Epithelial cell of proximal tubule (primary cell): ENCODE data around the gene SH3TC2. TPM values are rescaled to one million over a fixed set of nuclear protein-coding genes. Genes with fewer than 3 reads are reported as not detected.

Experiments
- DNase-seq: peaks from one replicate; pipeline ENCODE4 v3.0.0-alpha.2; 2011; ENCODE audit warnings: low read depth
- H3K4me3 ChIP-seq: 2 replicates; pipeline ENCODE4 v1.5.1; 2011; ENCODE audit warnings: low read depth, mild to moderate bottlenecking, low read length
- total RNA-seq: library from RNA; depleted of rRNA; stranded (reverse); fragments of >200 nt; gene quantifications from 2 replicates; pipeline ENCODE4 v1.2.3, GENCODE V29; 2015
- TF ChIP-seq, protein P1 (sequence below): conservative IDR thresholded peaks from 2 replicates; pipeline ENCODE4 v1.5.1; 2012; ENCODE audit warnings: low read depth, mild to moderate bottlenecking, low read length

SH3TC2 gene
- total RNA-seq, 1 donor from 2014 or later, result 2.7 TPM

DNA sequence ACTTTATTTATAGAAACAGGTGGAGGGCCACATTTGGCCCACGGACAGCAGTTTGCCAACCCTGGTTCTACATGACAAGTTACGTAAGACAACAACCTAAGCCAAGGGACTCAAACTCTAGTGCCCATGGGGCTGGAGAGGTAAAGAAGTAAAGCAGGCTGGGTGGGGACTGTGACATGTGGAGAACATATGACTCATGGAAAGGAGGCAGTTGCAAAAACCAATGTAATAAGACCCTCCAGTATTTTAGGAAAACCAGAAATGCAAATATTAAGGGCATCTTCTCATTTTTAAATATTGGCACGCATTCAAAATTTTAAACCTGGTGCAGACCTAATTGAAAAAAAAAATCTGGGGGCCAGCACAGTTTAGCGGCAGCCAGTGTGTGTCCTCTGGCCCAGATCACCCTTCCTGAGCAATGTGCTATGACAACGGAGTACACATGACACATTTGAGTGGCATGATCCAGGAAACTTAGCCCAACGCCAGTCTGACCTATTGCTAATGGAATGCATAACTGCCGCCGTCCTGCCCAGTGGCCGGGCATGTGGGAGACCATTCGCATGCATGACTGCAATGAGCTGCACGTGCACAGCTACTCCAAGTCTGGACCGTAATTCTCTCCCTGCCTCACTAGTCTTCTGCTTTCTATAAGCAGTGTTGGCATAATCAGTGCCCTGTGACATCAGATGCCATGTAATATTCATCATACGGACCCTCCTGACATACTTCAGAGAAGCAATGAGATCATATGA lies 97.2 kb downstream of the SH3TC2 start:
- DNase-seq, result peak; percentile 98
- TF ChIP-seq, protein P1, sequence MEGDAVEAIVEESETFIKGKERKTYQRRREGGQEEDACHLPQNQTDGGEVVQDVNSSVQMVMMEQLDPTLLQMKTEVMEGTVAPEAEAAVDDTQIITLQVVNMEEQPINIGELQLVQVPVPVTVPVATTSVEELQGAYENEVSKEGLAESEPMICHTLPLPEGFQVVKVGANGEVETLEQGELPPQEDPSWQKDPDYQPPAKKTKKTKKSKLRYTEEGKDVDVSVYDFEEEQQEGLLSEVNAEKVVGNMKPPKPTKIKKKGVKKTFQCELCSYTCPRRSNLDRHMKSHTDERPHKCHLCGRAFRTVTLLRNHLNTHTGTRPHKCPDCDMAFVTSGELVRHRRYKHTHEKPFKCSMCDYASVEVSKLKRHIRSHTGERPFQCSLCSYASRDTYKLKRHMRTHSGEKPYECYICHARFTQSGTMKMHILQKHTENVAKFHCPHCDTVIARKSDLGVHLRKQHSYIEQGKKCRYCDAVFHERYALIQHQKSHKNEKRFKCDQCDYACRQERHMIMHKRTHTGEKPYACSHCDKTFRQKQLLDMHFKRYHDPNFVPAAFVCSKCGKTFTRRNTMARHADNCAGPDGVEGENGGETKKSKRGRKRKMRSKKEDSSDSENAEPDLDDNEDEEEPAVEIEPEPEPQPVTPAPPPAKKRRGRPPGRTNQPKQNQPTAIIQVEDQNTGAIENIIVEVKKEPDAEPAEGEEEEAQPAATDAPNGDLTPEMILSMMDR, result no peak
- H3K4me3 ChIP-seq, result no peak overlapping the region

DNA sequence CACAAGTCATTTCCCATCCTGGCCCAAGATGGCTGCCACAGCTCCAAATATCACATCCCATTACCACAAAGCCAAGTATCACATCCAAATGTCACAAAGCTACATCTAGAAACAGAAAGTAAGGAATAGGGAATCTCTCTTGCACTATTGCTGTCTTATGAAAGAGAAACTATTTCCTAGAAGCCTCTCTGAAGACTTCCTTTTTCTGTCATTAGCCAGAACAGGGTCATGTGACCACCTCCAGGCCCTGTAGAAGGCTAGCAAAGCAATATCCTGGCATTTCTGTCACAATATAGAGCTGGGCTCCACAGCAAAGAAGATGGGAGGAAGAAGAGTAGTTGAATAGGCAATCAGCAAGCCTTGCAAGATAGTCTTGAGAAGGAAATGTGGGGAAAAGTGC lies 99.2 kb downstream of the SH3TC2 start:
- no peak for DNase-seq
- TF ChIP-seq, protein P1, result no peak
- H3K4me3 ChIP-seq, result no peak overlapping the region

DNA sequence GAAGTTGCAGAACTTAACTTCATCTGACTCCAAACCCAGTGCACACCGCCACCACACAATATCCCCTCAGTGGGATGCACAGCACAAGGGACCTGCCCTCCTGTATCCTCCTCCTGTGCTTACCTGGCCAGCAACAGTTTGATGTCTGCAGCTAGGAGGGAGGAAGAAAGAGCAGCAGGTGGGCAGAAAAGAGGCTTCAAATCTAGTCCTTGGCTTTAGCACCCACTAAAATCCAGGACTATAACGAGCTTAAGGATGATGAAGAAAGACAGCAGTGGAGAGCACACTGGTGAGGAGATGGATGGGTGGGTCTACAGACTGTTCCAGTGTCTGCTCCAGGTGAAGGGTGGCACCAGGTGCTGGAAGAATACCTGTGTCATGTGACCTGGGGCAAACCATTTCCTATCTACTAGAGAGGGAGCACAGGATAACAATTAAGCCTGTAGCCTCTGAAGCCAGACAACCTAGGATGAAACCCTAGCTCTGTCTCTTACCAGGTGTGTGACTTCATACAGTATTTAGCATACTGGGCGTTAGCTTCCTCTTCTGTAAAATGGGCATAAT lies 100.0 kb downstream of the SH3TC2 start:
- TF ChIP-seq, protein P1, result no peak
- no peak for DNase-seq
- no peak overlapping the region for H3K4me3 ChIP-seq

DNA sequence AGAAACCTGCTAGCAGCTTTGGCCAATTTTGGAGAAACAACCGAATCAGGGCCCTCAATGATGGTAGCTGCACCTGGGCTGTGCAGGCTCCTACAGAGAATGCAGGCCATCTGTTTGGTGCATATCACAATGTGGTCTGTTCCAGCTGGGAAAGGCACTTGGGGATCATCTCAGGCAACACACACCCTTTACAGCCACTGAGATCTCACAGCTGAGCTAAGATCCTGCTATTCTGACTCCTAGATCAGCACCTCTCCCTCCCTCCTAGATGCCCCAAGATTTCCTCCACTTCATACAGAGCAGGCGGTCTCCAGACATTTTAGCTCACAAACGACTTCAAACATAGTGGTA lies 100.7 kb downstream of the SH3TC2 start:
- TF ChIP-seq, protein P1, result no peak
- no peak overlapping the region for H3K4me3 ChIP-seq
- DNase-seq, result no peak

DNA sequence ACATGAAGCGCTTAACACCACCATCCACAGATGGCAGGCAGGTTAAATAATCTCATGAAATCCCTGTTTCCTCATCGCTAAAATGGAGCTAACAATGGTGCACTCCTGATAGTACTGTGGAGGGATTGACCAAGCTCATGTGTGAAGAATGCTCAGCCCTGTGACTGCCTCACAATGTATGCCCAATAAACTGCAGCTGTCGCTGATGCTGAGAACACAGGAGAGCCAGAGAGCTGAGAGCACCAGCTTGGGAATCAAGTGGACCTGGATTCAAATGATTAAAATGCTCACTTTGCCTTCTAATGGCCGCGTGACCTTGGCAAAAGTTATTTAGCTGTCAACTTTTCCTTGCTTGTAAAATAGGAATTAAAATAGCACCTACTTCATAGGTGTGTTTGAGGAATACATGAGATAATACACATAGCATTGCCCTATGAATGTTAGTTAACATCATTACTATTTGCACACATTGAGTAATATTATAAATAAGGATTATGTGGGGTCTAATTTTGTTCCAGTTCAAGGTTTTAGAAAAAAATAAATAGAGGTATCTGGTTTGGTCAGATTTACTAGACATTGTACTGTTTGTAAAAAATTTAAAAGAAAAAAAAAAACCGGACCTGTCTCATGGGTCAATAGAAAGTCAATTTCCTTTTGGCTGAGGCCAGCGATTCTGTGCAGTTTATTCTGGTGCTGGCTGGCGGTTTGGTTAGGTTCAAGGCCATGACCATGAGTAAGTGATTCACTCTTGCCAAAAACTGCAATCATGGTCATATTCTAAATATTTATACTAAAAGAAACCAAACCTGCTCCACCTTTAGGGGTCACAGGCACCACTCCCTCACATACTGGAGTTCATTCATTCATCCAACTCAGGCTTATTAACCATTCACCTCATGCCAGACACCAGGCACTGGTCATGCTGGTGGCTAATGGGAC lies 101.3 kb downstream of the SH3TC2 start:
- TF ChIP-seq, protein P1, result no peak
- no peak overlapping the region for H3K4me3 ChIP-seq
- no peak for DNase-seq

DNA sequence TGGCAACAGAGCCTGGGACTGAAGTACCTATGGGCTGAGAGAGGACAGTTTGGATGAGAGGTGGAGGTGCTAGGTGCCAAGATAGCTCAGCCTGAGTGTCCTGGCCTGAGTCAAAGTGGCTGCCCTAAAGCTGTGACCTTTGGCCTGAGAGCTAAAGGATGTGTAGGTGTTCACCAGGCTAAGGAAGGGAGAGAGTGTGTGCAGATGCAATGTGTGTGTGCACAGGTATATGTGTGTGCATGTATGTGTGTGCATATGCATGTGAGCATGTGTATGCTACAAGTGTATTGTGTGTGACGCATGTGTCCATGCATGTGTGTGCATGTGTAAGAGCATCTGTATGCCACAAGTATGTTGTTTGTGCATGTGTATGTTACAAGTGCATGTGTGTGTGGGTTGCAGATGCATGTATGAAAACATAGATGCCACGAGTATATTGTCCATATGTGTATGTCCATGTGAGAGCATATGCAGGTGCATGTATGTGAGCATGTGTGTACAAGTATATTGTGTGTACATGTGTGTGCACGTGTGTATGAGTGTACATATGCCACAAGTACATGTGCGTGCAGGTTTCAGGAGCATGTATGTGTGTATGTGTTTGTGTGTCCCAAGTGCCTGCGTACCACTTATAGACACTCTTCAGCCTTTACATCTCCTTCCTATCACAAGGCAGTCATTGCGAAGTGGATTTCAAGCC lies 102.6 kb downstream of the SH3TC2 start:
- DNase-seq, result no peak
- TF ChIP-seq, protein P1, result no peak
- no peak overlapping the region for H3K4me3 ChIP-seq
